H9 (cell line): ENCODE data around the gene MSH3. TPM values are rescaled to one million over a fixed set of nuclear protein-coding genes. Genes with fewer than 3 reads are reported as not detected.

Experiments
- DNase-seq: peaks from one replicate; pipeline ENCODE4 v3.0.0-alpha.2; 2017
- H2AFZ ChIP-seq: one replicate; pipeline ENCODE4 v1.6.1; 2013; ENCODE audit warnings: mild to moderate bottlenecking, low read length, control low read depth, moderate library complexity
- H2AK5ac ChIP-seq: 2 replicates; pipeline ENCODE4 v1.6.1; 2013; ENCODE audit warnings: low read length, control low read depth, mixed read lengths; ENCODE audit not compliant: insufficient read length
- H2BK120ac ChIP-seq: one replicate; pipeline ENCODE4 v1.6.1; 2013; ENCODE audit warnings: low read depth, mild to moderate bottlenecking, low read length, control low read depth, inconsistent platforms; ENCODE audit not compliant: poor library complexity, severe bottlenecking
- H2BK12ac ChIP-seq: 2 replicates; pipeline ENCODE4 v1.6.1; 2013; ENCODE audit warnings: low read length, control low read depth, mixed read lengths, low read depth; ENCODE audit not compliant: insufficient read length
- H2BK15ac ChIP-seq: 2 replicates; pipeline ENCODE4 v1.6.1; 2013; ENCODE audit warnings: low read depth, low read length, control low read depth
- H2BK20ac ChIP-seq: one replicate; pipeline ENCODE4 v1.6.1; 2013; ENCODE audit warnings: low read depth, mild to moderate bottlenecking, low read length, control low read depth, inconsistent platforms; ENCODE audit not compliant: poor library complexity, severe bottlenecking
- H2BK5ac ChIP-seq: 2 replicates; pipeline ENCODE4 v1.6.1; 2013; ENCODE audit warnings: low read length, control low read depth, mixed read lengths; ENCODE audit not compliant: insufficient read length
- H3K14ac ChIP-seq: 2 replicates; pipeline ENCODE4 v1.6.1; 2013; ENCODE audit warnings: low read length, control low read depth; ENCODE audit not compliant: insufficient read depth
- H3K18ac ChIP-seq: 2 replicates; pipeline ENCODE4 v1.6.1; 2013; ENCODE audit warnings: low read depth, mild to moderate bottlenecking, mixed read lengths, low read length, control low read depth; ENCODE audit not compliant: insufficient read length
- H3K23ac ChIP-seq: 2 replicates; pipeline ENCODE4 v1.6.1; 2013; ENCODE audit warnings: low read length, control low read depth, mixed read lengths, low read depth; ENCODE audit not compliant: insufficient read length
- H3K23me2 ChIP-seq: 2 replicates; pipeline ENCODE4 v1.6.1; 2013; ENCODE audit warnings: low read depth, mild to moderate bottlenecking, mixed read lengths, low read length, control low read depth; ENCODE audit not compliant: insufficient read length, poor library complexity, severe bottlenecking
- H3K27ac ChIP-seq: 2 replicates; pipeline ENCODE4 v1.5.1; 2013; ENCODE audit warnings: low read length, control low read depth, mixed read lengths, low read depth; ENCODE audit not compliant: insufficient read length
- H3K27me3 ChIP-seq: 2 replicates; pipeline ENCODE4 v1.6.1; 2013; ENCODE audit warnings: low read length, control low read depth, inconsistent platforms; ENCODE audit not compliant: insufficient read depth
- H3K4ac ChIP-seq: 2 replicates; pipeline ENCODE4 v1.6.1; 2013; ENCODE audit warnings: low read depth, mild to moderate bottlenecking, control low read depth, inconsistent platforms, low read length, moderate library complexity
- H3K4me1 ChIP-seq: 2 replicates; pipeline ENCODE4 v1.6.1; 2013; ENCODE audit warnings: low read length, control low read depth, inconsistent platforms; ENCODE audit not compliant: insufficient read depth
- H3K4me2 ChIP-seq: 2 replicates; pipeline ENCODE4 v1.6.1; 2013; ENCODE audit warnings: low read length, control low read depth, mixed read lengths; ENCODE audit not compliant: insufficient read length, insufficient read depth
- H3K56ac ChIP-seq: 2 replicates; pipeline ENCODE4 v1.6.1; 2013; ENCODE audit warnings: low read depth, mild to moderate bottlenecking, mixed read lengths, low read length, control low read depth; ENCODE audit not compliant: insufficient read length
- H3K79me1 ChIP-seq: 2 replicates; pipeline ENCODE4 v1.6.1; 2013; ENCODE audit warnings: low read depth, mild to moderate bottlenecking, moderate library complexity, low read length, control low read depth, inconsistent platforms; ENCODE audit not compliant: insufficient read depth, poor library complexity, severe bottlenecking
- H3K79me2 ChIP-seq: 2 replicates; pipeline ENCODE4 v1.6.1; 2013; ENCODE audit warnings: low read length, control low read depth, inconsistent platforms; ENCODE audit not compliant: insufficient read depth
- H3K9ac ChIP-seq: 2 replicates; pipeline ENCODE4 v1.6.1; 2013; ENCODE audit warnings: low read length, control low read depth, mixed read lengths; ENCODE audit not compliant: insufficient read length; ENCODE audit errors: extremely low read depth
- H3K9me3 ChIP-seq: one replicate; pipeline ENCODE4 v1.6.1; 2013; ENCODE audit warnings: low read depth, low read length, inconsistent platforms; ENCODE audit not compliant: control insufficient read depth
- H3T11ph ChIP-seq: one replicate; pipeline ENCODE4 v1.6.1; 2013; ENCODE audit warnings: mild to moderate bottlenecking, low read length, control low read depth, inconsistent platforms
- H4K20me1 ChIP-seq: one replicate; pipeline ENCODE4 v1.6.1; 2013; ENCODE audit not compliant: control insufficient read depth, insufficient read length, insufficient read depth
- H4K5ac ChIP-seq: 2 replicates; pipeline ENCODE4 v1.6.1; 2013; ENCODE audit warnings: low read depth, mild to moderate bottlenecking, mixed read lengths, low read length, control low read depth; ENCODE audit not compliant: insufficient read length
- H4K8ac ChIP-seq: replicated peaks from 2 replicates; pipeline ENCODE4 v1.6.1; 2013; ENCODE audit warnings: low read length, control low read depth, mixed read lengths, low read depth; ENCODE audit not compliant: insufficient read length
- H4K91ac ChIP-seq: 2 replicates; pipeline ENCODE4 v1.6.1; 2013; ENCODE audit warnings: low read depth, mild to moderate bottlenecking, moderate library complexity, mixed read lengths, low read length, control low read depth; ENCODE audit not compliant: insufficient read length
- H3K27ac Mint-ChIP-seq, 3 experiments: 2 replicates in 2 of 3; 3 replicates in 1 of 3; pipeline ENCODE4 v1.8.0; 2020 to 2021; ENCODE audit warnings: mixed read lengths in 3 of 3, mild to moderate bottlenecking in 1 of 3, moderate library complexity in 1 of 3
- H3K27me3 Mint-ChIP-seq: 2 replicates; pipeline ENCODE4 v1.8.0; 2021; ENCODE audit warnings: low read depth, mild to moderate bottlenecking, moderate library complexity, mixed read lengths
- H3K36me3 Mint-ChIP-seq, 3 experiments: 2 replicates in 2 of 3; 3 replicates in 1 of 3; pipeline ENCODE4 v1.8.0; 2020 to 2021; ENCODE audit warnings: low read depth in 3 of 3, mixed read lengths in 3 of 3; ENCODE audit not compliant: insufficient read depth in 1 of 3
- H3K4me1 Mint-ChIP-seq, 2 experiments: 2 replicates each; pipeline ENCODE4 v1.8.0; 2020; ENCODE audit warnings: mixed read lengths in 2 of 2
- H3K4me3 Mint-ChIP-seq, 2 experiments: 2 replicates in 1 of 2; 3 replicates in 1 of 2; pipeline ENCODE4 v1.8.0; 2020 to 2021; ENCODE audit warnings: mild to moderate bottlenecking in 2 of 2, mixed read lengths in 2 of 2, moderate library complexity in 1 of 2
- H3K9me3 Mint-ChIP-seq, 2 experiments: 2 replicates in 1 of 2; 3 replicates in 1 of 2; pipeline ENCODE4 v1.8.0; 2020; ENCODE audit warnings: mild to moderate bottlenecking in 2 of 2, mixed read lengths in 2 of 2, moderate library complexity in 1 of 2
- CTCF ChIP-seq: fragments of 200-600 bp; sonication (generic); conservative IDR thresholded peaks from 3 replicates; pipeline ENCODE4 v1.8.0; 2021; ENCODE audit warnings: antibody characterized with exemption, mild to moderate bottlenecking
- WGBS: extraction: QIAGEN DNeasy Blood & Tissue Kit; methylation state at CpG from one replicate; pipeline ENCODE4 v1.1.7; 2013; ENCODE audit warnings: missing lambda C conversion rate, low lambda C conversion rate, mixed read lengths; ENCODE audit not compliant: insufficient read length; ENCODE audit errors: extremely low coverage; 5-methylcytosine and 5-hydroxymethylcytosine counted together
- total RNA-seq: library from RNA; stranded (reverse); gene quantifications from 2 replicates; pipeline ENCODE4 v1.2.1, GENCODE V29; 2021

MSH3 gene
- total RNA-seq, 1 experiment from 2014 or later, result 17.3 TPM

- no peak overlapping the region for H3K14ac ChIP-seq
- H3K4me1 Mint-ChIP-seq, result peaks cover 0 to 2% of the 10 kb centered on the region in 2 experiments; a peak in 1 of 4 replicates
These were observed 41.2 kb downstream of the MSH3 start for GRCh38 chr5:80695666-80696065.

More at GRCh38 chr5:80695666-80696065, 41.2 kb downstream of the MSH3 start:
- no peak for DNase-seq
- Histone ChIP-seq H3K27ac (no peak overlapping the region), H2BK15ac (no peak overlapping the region), H2AK5ac (no peak overlapping the region), H4K5ac (no peak overlapping the region), H2BK20ac (no peak overlapping the region), H3K4me1 (no peaks in the 10 kb centered on the region), H3K79me1 (no peaks in the 10 kb centered on the region), H3K9me3 (no peaks in the 10 kb centered on the region), H3K23me2 (no peaks in the 10 kb centered on the region), H3K18ac (no peak overlapping the region), H3K23ac (no peak overlapping the region), H2AFZ (no peak overlapping the region), H2BK120ac (no peak overlapping the region), H2BK5ac (no peak overlapping the region), H2BK12ac (no peak overlapping the region), H3T11ph (no peak overlapping the region), H4K91ac (no peak overlapping the region), H3K4me2 (no peak overlapping the region), H4K20me1 (no peaks in the 10 kb centered on the region), H3K27me3 (no peaks in the 10 kb centered on the region), H4K8ac (no peak overlapping the region), H3K4ac (no peak overlapping the region), H3K56ac (no peak overlapping the region), H3K79me2 (no peaks in the 10 kb centered on the region), H3K9ac (no peak overlapping the region)
- WGBS, result no CpG with 5 or more reads among the region's 3 CpGs
- Mint-ChIP-seq H3K9me3 (no peaks in the 10 kb centered on the region), H3K36me3 (0 out of 7 replicates have a peak, but pooled peaks cover 0 to 3% (median 1%) of the 10 kb centered on the region in 3 experiments), H3K4me3 (no peak overlapping the region), H3K27me3 (no peaks in the 10 kb centered on the region), H3K27ac (no peak overlapping the region)
- TF ChIP-seq CTCF, result no peak
